OCI-LY7 (cell line): ENCODE measurements around the gene BBS4. TPM values are rescaled to one million over a fixed set of nuclear protein-coding genes. Genes with fewer than 3 reads are reported as not detected.

ENCODE experiments used
- BruUV-seq: library from RNA; stranded (reverse); fragments of 400-500 nt; replicated peaks from 2 replicates; lab custom pipeline; 2021; lab: Mats Ljungman, UMichigan
- CTCF ChIA-PET: fragments of 300-600 bp; sonication (Branson Sonifier 250); formaldehyde crosslinking; loops from one replicate; lab custom pipeline; 2022; ENCODE audit warnings: antibody characterized with exemption; ENCODE audit not compliant: unreplicated experiment; lab: Charles Lee
- POLR2A ChIA-PET: fragments of 300-600 bp; sonication (Branson Sonifier 250); formaldehyde crosslinking; loops from one replicate; lab custom pipeline; 2022; ENCODE audit warnings: antibody characterized with exemption; lab: Charles Lee
- DNase-seq: peaks from one replicate; pipeline ENCODE4 v3.0.0-alpha.2; 2015; ENCODE audit warnings: low spot score
- H2AFZ ChIP-seq: fragments of 200-600 bp; sonication (generic), shearing (Covaris generic); 2 replicates; pipeline ENCODE4 v1.6.1; 2014; ENCODE audit warnings: mild to moderate bottlenecking, antibody characterized with exemption, low read length, moderate library complexity
- H3K27ac ChIP-seq: fragments of 200-600 bp; sonication (generic); 2 replicates; pipeline ENCODE4 v1.5.1; 2014; ENCODE audit warnings: mixed run types, low read depth, mild to moderate bottlenecking, moderate library complexity, low read length, inconsistent platforms; ENCODE audit not compliant: poor library complexity, severe bottlenecking
- H3K36me3 ChIP-seq: fragments of 200-600 bp; sonication (generic); 2 replicates; pipeline ENCODE4 v1.6.1; 2014; ENCODE audit warnings: mild to moderate bottlenecking, antibody characterized with exemption, low read length, moderate library complexity, mixed read lengths; ENCODE audit not compliant: insufficient read depth
- H3K4me1 ChIP-seq: fragments of 200-600 bp; sonication (generic); 2 replicates; pipeline ENCODE4 v1.5.1; 2014; ENCODE audit warnings: mild to moderate bottlenecking, low read length; ENCODE audit not compliant: insufficient read depth, poor library complexity, severe bottlenecking
- H3K4me2 ChIP-seq: fragments of 200-600 bp; sonication (generic); 2 replicates; pipeline ENCODE4 v1.6.1; 2014; ENCODE audit warnings: mild to moderate bottlenecking, low read length
- H3K4me3 ChIP-seq: fragments of 200-600 bp; sonication (generic); 2 replicates; pipeline ENCODE4 v1.5.1; 2014; ENCODE audit warnings: mild to moderate bottlenecking, low read depth, low read length; ENCODE audit not compliant: poor library complexity, severe bottlenecking
- H3K79me2 ChIP-seq: fragments of 200-600 bp; sonication (generic); 2 replicates; pipeline ENCODE4 v1.6.1; 2016; ENCODE audit warnings: low read depth, mild to moderate bottlenecking, low read length, moderate library complexity, mixed read lengths; ENCODE audit not compliant: insufficient read depth
- H3K9me2 ChIP-seq: fragments of 200-600 bp; sonication (generic); 2 replicates; pipeline ENCODE4 v1.6.1; 2016; ENCODE audit warnings: mild to moderate bottlenecking, low read length, mixed read lengths; ENCODE audit not compliant: insufficient read depth
- H3K9me3 ChIP-seq: fragments of 200-600 bp; sonication (generic); 2 replicates; pipeline ENCODE4 v1.6.1; 2014; ENCODE audit warnings: mild to moderate bottlenecking, mixed run types, low read length, mixed read lengths
- H4K20me1 ChIP-seq: fragments of 200-600 bp; sonication (generic); 2 replicates; pipeline ENCODE4 v1.6.1; 2014; ENCODE audit warnings: mild to moderate bottlenecking, antibody characterized with exemption, low read length, moderate library complexity, mixed read lengths; ENCODE audit not compliant: insufficient read depth
- EZH2phosphoT487 ChIP-seq: fragments of 200-600 bp; sonication (generic); IDR thresholded peaks from 2 replicates; pipeline ENCODE4 v1.6.1; 2018; ENCODE audit warnings: low read depth, borderline replicate concordance, mild to moderate bottlenecking, mixed run types, antibody characterized with exemption, low read length, moderate library complexity, mixed read lengths
- intact Hi-C: fragments of 100-400 bp; cut with micrococcal nuclease; formaldehyde crosslinking; loops from one replicate; pipeline ENCODE4 v1.10.0; 2022; ENCODE audit not compliant: unreplicated experiment
- total RNA-seq, 2 experiments: library from RNA; depleted of rRNA in 1 of 2; stranded (reverse); fragments of >200 nt in 1 of 2; shearing (Covaris generic) in 1 of 2; gene quantifications; 2 replicates each; pipeline ENCODE4 v1.2.3, GENCODE V29; 2014 to 2022
- TF ChIP-seq, protein P1 (sequence below): fragments of 200-600 bp; sonication (generic); conservative IDR thresholded peaks from 2 replicates; pipeline ENCODE4 v1.5.1; 2014; ENCODE audit warnings: mild to moderate bottlenecking, antibody characterized with exemption, low read length, moderate library complexity, mixed read lengths

Gene BBS4
- total RNA-seq, 2 experiments from 2014 or later, result 19.7 to 29.7 TPM

DNA sequence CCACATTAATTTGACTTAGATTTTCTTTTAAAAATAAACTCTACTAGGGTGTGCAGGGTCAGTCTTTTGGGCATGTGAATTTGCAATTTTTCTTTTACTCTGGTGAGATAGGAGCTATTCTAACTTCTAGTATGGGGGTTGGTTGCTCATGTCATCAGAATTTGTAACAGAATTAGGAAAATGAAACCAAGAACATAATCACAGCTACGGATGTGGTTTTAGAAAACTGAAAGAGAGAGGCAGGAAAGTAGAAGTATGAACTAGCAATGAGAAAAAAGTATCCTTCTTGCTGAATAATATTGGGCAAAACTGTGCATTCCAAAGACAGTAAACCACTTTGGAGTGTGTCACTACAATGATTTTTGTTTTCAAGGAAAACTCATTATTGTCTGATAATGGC lies 54.2 kb downstream of the BBS4 start:
- Histone ChIP-seq H2AFZ (no peak overlapping the region), H3K4me1 (peaks cover 22% of the 10 kb centered on the region), H4K20me1 (no peaks in the 10 kb centered on the region), H3K4me2 (peak overlapping the region; percentile 75), H3K9me2 (no peaks in the 10 kb centered on the region), H3K79me2 (no peaks in the 10 kb centered on the region), H3K4me3 (peak overlapping the region; percentile 51), H3K27ac (peak overlapping the region; percentile 55), H3K36me3 (peaks cover 60% of the 10 kb centered on the region), H3K9me3 (no peaks in the 10 kb centered on the region; the same call in 1 of the 2 replicates)
- POLR2A ChIA-PET, result interaction anchor here (0.6 to 1.9 kb wide), 5 partner anchors 10 to 905 kb away, joined by 3 to 7 read pairs (median 4); no protein-coding TSS in a partner anchor
- CTCF ChIA-PET, result interaction anchor here (1.1 kb wide), 1 partner anchor 18 kb away, joined by 4 read pairs; no protein-coding TSS in a partner anchor
- BruUV-seq, result no TSS peak
- intact Hi-C loops, result no loop called here
- DNase-seq, result peak; percentile 49
- TF ChIP-seq EZH2phosphoT487, result no peak
- TF ChIP-seq, protein P1, sequence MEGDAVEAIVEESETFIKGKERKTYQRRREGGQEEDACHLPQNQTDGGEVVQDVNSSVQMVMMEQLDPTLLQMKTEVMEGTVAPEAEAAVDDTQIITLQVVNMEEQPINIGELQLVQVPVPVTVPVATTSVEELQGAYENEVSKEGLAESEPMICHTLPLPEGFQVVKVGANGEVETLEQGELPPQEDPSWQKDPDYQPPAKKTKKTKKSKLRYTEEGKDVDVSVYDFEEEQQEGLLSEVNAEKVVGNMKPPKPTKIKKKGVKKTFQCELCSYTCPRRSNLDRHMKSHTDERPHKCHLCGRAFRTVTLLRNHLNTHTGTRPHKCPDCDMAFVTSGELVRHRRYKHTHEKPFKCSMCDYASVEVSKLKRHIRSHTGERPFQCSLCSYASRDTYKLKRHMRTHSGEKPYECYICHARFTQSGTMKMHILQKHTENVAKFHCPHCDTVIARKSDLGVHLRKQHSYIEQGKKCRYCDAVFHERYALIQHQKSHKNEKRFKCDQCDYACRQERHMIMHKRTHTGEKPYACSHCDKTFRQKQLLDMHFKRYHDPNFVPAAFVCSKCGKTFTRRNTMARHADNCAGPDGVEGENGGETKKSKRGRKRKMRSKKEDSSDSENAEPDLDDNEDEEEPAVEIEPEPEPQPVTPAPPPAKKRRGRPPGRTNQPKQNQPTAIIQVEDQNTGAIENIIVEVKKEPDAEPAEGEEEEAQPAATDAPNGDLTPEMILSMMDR, result no peak

DNA sequence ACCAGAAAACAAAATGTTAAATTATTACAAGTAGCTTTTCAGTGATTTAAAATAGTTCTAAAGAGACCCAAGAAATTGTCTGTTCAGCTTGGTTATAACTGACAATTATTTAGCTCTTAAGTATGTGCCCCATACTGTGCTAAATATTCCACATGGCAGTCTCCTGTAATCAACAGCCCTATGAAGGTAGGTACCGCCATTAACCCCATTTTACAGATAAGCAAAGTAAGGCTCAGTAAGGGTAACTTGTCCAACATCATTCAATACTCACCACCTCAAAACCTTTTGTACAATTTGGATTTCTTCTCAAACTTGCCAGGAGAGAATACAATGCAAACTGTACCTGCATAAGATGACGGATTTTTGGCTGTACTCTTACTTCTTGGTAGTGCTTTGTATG lies 63.7 kb downstream of the BBS4 start:
- H4K20me1 ChIP-seq, result no peaks in the 10 kb centered on the region
- no TSS peak for BruUV-seq
- TF ChIP-seq EZH2phosphoT487, result no peak
- TF ChIP-seq, protein P1, result no peak
- intact Hi-C loops, result no loop called here
- ChIA-PET POLR2A (interaction anchor here (1.2 to 2.0 kb wide), 3 partner anchors 10 to 23 kb away, joined by 3 to 13 read pairs (median 7); no protein-coding TSS in a partner anchor), CTCF (no interaction called here)
- no peak overlapping the region for H3K4me3 ChIP-seq
- no peaks in the 10 kb centered on the region for H3K4me1 ChIP-seq
- H3K4me2 ChIP-seq, result no peak overlapping the region
- no peaks in the 10 kb centered on the region for H3K79me2 ChIP-seq
- peaks cover 49% of the 10 kb centered on the region for H3K36me3 ChIP-seq
- H2AFZ ChIP-seq, result no peak overlapping the region
- H3K27ac ChIP-seq, result no peak overlapping the region
- no peaks in the 10 kb centered on the region for H3K9me3 ChIP-seq
- H3K9me2 ChIP-seq, result no peaks in the 10 kb centered on the region
- no peak for DNase-seq

DNA sequence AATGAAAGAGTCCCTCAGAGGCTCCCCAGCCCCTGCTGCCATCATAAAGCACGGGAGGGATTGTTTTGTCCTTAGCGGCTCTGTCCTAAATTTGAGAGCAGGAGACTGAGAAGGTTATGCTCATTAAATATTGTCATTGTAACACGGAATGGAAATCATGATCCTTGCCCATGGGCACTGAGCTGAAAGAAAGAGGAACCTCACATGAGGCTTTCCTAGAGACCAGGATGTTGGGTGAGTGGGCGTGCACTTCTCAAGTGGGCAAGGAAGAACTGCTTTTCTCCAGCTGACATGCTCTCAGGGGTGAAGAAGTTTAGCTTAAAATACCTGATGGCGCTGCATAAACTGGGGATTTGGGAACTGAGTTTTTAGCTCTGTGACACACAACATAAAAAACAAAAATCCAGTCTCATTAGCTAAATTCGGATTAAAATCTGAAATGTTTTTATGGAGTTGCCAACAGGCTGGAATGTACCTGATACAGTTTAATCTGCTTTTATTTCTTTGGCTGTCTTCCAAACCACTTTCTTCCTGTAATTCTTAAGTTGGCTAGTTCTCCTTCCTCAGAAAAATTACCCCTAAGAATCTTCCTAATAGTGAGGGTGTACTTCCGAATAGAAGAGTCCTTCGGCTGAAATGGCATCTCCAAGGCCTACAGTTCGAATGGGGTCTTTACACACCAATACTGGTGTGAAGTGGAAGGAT lies 65.9 kb downstream of the BBS4 start:
- no peak for DNase-seq
- TSS peak; percentile 39 for BruUV-seq

More for the DNA sequence above, 65.9 kb downstream of the BBS4 start:
- H3K27ac ChIP-seq, result no peak overlapping the region
- no peak overlapping the region for H3K4me3 ChIP-seq
- ChIA-PET POLR2A (interaction anchor here (1.4 to 2.0 kb wide), 2 partner anchors 17 to 29 kb away, joined by 4 to 13 read pairs; no protein-coding TSS in a partner anchor), CTCF (no interaction called here)
- H3K79me2 ChIP-seq, result no peaks in the 10 kb centered on the region
- intact Hi-C loops, result no loop called here
- H3K4me1 ChIP-seq, result no peaks in the 10 kb centered on the region
- no peak overlapping the region for H2AFZ ChIP-seq
- peaks cover 70% of the 10 kb centered on the region for H3K36me3 ChIP-seq
- H3K9me2 ChIP-seq, result no peaks in the 10 kb centered on the region
- no peak for TF ChIP-seq EZH2phosphoT487
- TF ChIP-seq, protein P1, result no peak
- H3K9me3 ChIP-seq, result no peaks in the 10 kb centered on the region
- no peaks in the 10 kb centered on the region for H4K20me1 ChIP-seq
- no peak overlapping the region for H3K4me2 ChIP-seq
